H1 (cell line): ENCODE results near the gene MYH9. TPM values are rescaled to one million over a fixed set of nuclear protein-coding genes. Genes with fewer than 3 reads are reported as not detected.

Experiments used
- ATF3 ChIP-seq: IDR thresholded peaks from 2 replicates; pipeline ENCODE4 v1.6.1; 2011; ENCODE audit warnings: low read depth, mild to moderate bottlenecking, low read length; ENCODE audit not compliant: insufficient read depth
- CHD7 ChIP-seq: fragments of 300-600 bp; sonication (generic); IDR thresholded peaks from 2 replicates; pipeline ENCODE4 v1.7.1; 2012; ENCODE audit warnings: low read length, moderate library complexity, mild to moderate bottlenecking, inconsistent platforms; ENCODE audit not compliant: insufficient replicate concordance
- CREB1 ChIP-seq: IDR thresholded peaks from 2 replicates; pipeline ENCODE4 v1.6.1; 2012; ENCODE audit warnings: inconsistent platforms
- HDAC2 ChIP-seq, 2 experiments: fragments of 300-600 bp in 1 of 2; sonication (generic) in 1 of 2; IDR thresholded peaks; 2 replicates each; pipeline ENCODE4 v1.6.1; 2011 to 2012; ENCODE audit warnings: low read depth in 2 of 2, low read length in 2 of 2, mild to moderate bottlenecking in 2 of 2, moderate library complexity in 2 of 2, borderline replicate concordance in 1 of 2, inconsistent platforms in 1 of 2
- JUN ChIP-seq: IDR thresholded peaks from 2 replicates; pipeline ENCODE4 v1.6.1; 2011; ENCODE audit warnings: low read depth, mild to moderate bottlenecking, improper control_type of control experiment, low read length
- MAFK ChIP-seq: IDR thresholded peaks from 2 replicates; pipeline ENCODE4 v1.6.1; 2012; ENCODE audit warnings: low read depth, mild to moderate bottlenecking, improper control_type of control experiment, low read length
- PHF8 ChIP-seq: fragments of 200-600 bp; sonication (generic); conservative IDR thresholded peaks from 2 replicates; pipeline ENCODE4 v1.7.1; 2012; ENCODE audit warnings: low read depth, mild to moderate bottlenecking, inconsistent platforms, low read length, moderate library complexity
- POU5F1 ChIP-seq: IDR thresholded peaks from 2 replicates; pipeline ENCODE4 v1.6.1; 2011; ENCODE audit warnings: low read depth, mild to moderate bottlenecking, low read length, moderate library complexity
- RBBP5 ChIP-seq: IDR thresholded peaks from 2 replicates; pipeline ENCODE4 v1.7.1; 2012; ENCODE audit warnings: low read depth, mild to moderate bottlenecking, inconsistent platforms, low read length, moderate library complexity, borderline replicate concordance
- SIN3A ChIP-seq, 2 experiments: IDR thresholded peaks in 1 of 2; conservative IDR thresholded peaks in 1 of 2; 2 replicates each; pipeline ENCODE4 v1.6.1; 2011 to 2012; ENCODE audit warnings: low read length in 2 of 2, improper control_type of control experiment in 1 of 2, low read depth in 1 of 2, mild to moderate bottlenecking in 1 of 2
- SIRT6 ChIP-seq: IDR thresholded peaks from one replicate; pipeline ENCODE4 v1.7.1; 2012; ENCODE audit warnings: low read length, inconsistent platforms
- polyA plus RNA-seq, 7 experiments: library from polyadenylated mRNA; depleted of rRNA in 3 of 7; stranded (reverse) in 5 of 7; unstranded in 2 of 7; fragments of >200 nt in 5 of 7; fragments of 200-250 nt in 2 of 7; gene quantifications; 1 replicate in 5 of 7; 2 replicates in 1 of 7; 4 replicates in 1 of 7; pipeline versions ENCODE4 v1.2.1 to v1.2.3, GENCODE V29; 2011 to 2013; ENCODE audit warnings: missing spikeins in 2 of 7, mixed read lengths in 2 of 7
- total RNA-seq: library from RNA; stranded (reverse); fragmentation: NEBNext Ultra II Directional; extraction: Animal tissue kit (Norgen Biotek cat#: 25700); gene quantifications from 2 replicates; pipeline ENCODE4 v1.2.1, GENCODE V29; 2021

Gene MYH9
- total and polyA plus RNA-seq, 2 of the 8 experiments (the other 6 are each of a cell fraction or from before 2014, with no cell fraction given), result 24.9 to 322 TPM

- TF ChIP-seq HDAC2 (IDR thresholded peaks at IDR 0.05; ENCODE audit: borderline replicate concordance in 1 of 2, low read depth in 2 of 2, low read length in 2 of 2), result no peak
- TF ChIP-seq RBBP5, result no peak
- no peak for TF ChIP-seq MAFK
- TF ChIP-seq CREB1, result no peak
- TF ChIP-seq JUN, result no peak
- no peak for TF ChIP-seq ATF3
- no peak for TF ChIP-seq SIRT6
- TF ChIP-seq CHD7, result no peak
- TF ChIP-seq SIN3A (conservative IDR thresholded peaks at IDR 0.05 in 1 of 2, IDR thresholded peaks at IDR 0.05 in 1 of 2; ENCODE audit: low read depth in 1 of 2, low read length in 2 of 2), result no peak
- TF ChIP-seq POU5F1, result no peak
- TF ChIP-seq PHF8, result no peak
Observed at GRCh38 chr22:36348760-36349159, 39.0 kb downstream of the MYH9 start (continued).
